H1 (cell line): ENCODE results near the gene TMEM204. TPM values are rescaled to one million over a fixed set of nuclear protein-coding genes. Genes with fewer than 3 reads are reported as not detected.

Experiments
- TAF7 ChIP-seq: optimal IDR thresholded peaks from 2 replicates; pipeline ENCODE3; 2011; ENCODE audit warnings: low read depth, mild to moderate bottlenecking, inconsistent platforms, low read length, moderate library complexity, borderline replicate concordance
- ZNF274 ChIP-seq: IDR thresholded peaks from 2 replicates; pipeline ENCODE4 v1.7.0; 2012; ENCODE audit warnings: low read length, borderline replicate concordance; ENCODE audit errors: extremely low read depth
- polyA plus RNA-seq, 7 experiments: library from polyadenylated mRNA; depleted of rRNA in 3 of 7; stranded (reverse) in 5 of 7; unstranded in 2 of 7; fragments of >200 nt in 5 of 7; fragments of 200-250 nt in 2 of 7; gene quantifications; 1 replicate in 5 of 7; 2 replicates in 1 of 7; 4 replicates in 1 of 7; pipeline versions ENCODE4 v1.2.1 to v1.2.3, GENCODE V29; 2011 to 2013; ENCODE audit warnings: missing spikeins in 2 of 7, mixed read lengths in 2 of 7
- total RNA-seq: library from RNA; stranded (reverse); fragmentation: NEBNext Ultra II Directional; extraction: Animal tissue kit (Norgen Biotek cat#: 25700); gene quantifications from 2 replicates; pipeline ENCODE4 v1.2.1, GENCODE V29; 2021

Gene TMEM204
- total and polyA plus RNA-seq, 2 of the 8 experiments (the other 6 are each of a cell fraction or from before 2014, with no cell fraction given), result not detected

GRCh38 chr16:1561836-1562235 lies 28.4 kb downstream of the TMEM204 start (continued):
- TF ChIP-seq TAF7, result no peak
- no peak for TF ChIP-seq ZNF274
